ENCODE measurements around the gene CAMK4.

CAMK4 gene

DNA sequence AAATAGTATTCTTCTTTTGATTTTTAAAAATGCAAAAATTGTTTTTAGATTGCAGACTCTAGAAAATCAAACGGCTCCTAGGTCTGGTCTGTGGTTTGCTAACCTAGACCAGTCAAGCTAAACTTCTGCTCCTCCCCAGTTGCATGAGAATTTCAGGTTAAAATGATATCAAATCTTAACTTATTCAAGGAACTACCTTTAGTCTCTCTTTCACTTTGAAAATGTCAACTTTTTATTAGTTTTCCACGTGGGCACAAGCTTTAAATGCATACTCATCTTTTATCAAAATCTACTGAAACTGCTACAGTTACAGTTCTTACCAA lies 8.8 kb downstream of the CAMK4 start:
- no peak overlapping the region for H3K4me3 ChIP-seq (ENCODE audit: low read depth, low read length)
- no peak for DNase-seq (ENCODE audit: low read depth, low spot score)
- in situ Hi-C loops (cut with HindIII; ENCODE audit: low sequenced_read_pairs): no loop called here
- TF ChIP-seq CTCF (IDR thresholded peaks at IDR 0.05; ENCODE audit: low read depth, low read length): no peak

DNA sequence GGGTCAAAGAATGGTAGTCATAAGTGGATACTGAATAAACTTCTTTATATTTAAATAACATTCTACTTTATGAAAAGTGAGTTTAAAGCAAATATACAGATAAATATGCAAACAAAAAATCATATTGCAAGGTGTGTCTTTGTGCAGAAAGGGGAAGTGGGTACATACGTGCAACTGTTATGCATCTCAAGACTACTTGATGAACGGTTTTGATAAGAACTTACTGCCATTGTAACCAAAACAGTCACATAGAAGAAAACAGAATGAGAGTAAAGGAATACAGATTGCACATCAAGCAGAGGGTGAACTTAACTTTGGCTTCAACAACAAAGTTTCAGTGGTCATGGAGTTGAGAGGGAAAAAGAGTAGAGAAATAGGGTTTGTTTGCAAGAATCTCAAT lies 9.9 kb downstream of the CAMK4 start:
- no peak for TF ChIP-seq CTCF (IDR thresholded peaks at IDR 0.05; ENCODE audit: low read depth, low read length)
- no peak for DNase-seq (ENCODE audit: low read depth, low spot score)
- in situ Hi-C loops (cut with HindIII; ENCODE audit: low sequenced_read_pairs): no loop called here
- no peak overlapping the region for H3K4me3 ChIP-seq (ENCODE audit: low read depth, low read length)

- no peak for DNase-seq (ENCODE audit: low read depth, low spot score)
- in situ Hi-C loops (cut with HindIII; ENCODE audit: low sequenced_read_pairs): no loop called here
- H3K4me3 ChIP-seq (ENCODE audit: low read depth, low read length): no peak overlapping the region
- TF ChIP-seq CTCF (IDR thresholded peaks at IDR 0.05; ENCODE audit: low read depth, low read length): no peak
Measured at GRCh38 chr5:111235635-111236034, 11.5 kb downstream of the CAMK4 start.

- TF ChIP-seq CTCF (IDR thresholded peaks at IDR 0.05; ENCODE audit: low read depth, low read length): no peak
- DNase-seq (ENCODE audit: low read depth, low spot score): no peak
- no peak overlapping the region for H3K4me3 ChIP-seq (ENCODE audit: low read depth, low read length)
- in situ Hi-C loops (cut with HindIII; ENCODE audit: low sequenced_read_pairs): no loop called here
Measured at GRCh38 chr5:111236348-111236747, 12.2 kb downstream of the CAMK4 start.

DNA sequence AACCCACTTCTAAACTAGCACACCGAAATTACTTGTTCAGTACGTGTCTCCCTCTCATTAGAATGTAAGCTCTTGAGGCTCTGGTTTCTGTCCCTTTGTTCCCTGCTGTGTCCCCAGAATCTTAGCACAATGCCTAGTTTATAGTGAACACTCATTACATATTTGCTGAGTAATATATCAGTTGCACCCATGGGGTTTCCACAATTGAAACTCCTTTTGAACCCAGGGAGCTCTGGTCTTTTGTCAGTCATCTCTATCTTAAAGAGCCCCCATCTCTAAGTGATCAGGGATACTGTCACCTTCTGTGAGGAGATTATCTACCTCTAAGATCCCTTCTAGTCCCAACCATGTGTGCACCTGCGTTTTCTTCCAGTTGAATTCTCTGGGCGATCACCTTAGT lies 12.8 kb downstream of the CAMK4 start:
- no peak overlapping the region for H3K4me3 ChIP-seq (ENCODE audit: low read depth, low read length)
- TF ChIP-seq CTCF (IDR thresholded peaks at IDR 0.05; ENCODE audit: low read depth, low read length): no peak
- no peak for DNase-seq (ENCODE audit: low read depth, low spot score)
- in situ Hi-C loops (cut with HindIII; ENCODE audit: low sequenced_read_pairs): no loop called here

- H3K4me3 ChIP-seq (ENCODE audit: low read depth, low read length): no peak overlapping the region
- in situ Hi-C loops (cut with HindIII; ENCODE audit: low sequenced_read_pairs): no loop called here
- DNase-seq (ENCODE audit: low read depth, low spot score): no peak
- no peak for TF ChIP-seq CTCF (IDR thresholded peaks at IDR 0.05; ENCODE audit: low read depth, low read length)
Measured at GRCh38 chr5:111237470-111237869, 13.3 kb downstream of the CAMK4 start.
